ENCODE results near the gene KCNMB3. TPM values are rescaled to one million over a fixed set of nuclear protein-coding genes. Genes with fewer than 3 reads are reported as not detected.
A peak's percentile ranks its signal among the peaks of the same experiment; 100 is the strongest.

Gene KCNMB3
- total and polyA plus RNA-seq, 2 of the 13 experiments (the other 11 are each of a cell fraction or from before 2014, with no cell fraction given), result 4.3 to 7.1 TPM

DNA sequence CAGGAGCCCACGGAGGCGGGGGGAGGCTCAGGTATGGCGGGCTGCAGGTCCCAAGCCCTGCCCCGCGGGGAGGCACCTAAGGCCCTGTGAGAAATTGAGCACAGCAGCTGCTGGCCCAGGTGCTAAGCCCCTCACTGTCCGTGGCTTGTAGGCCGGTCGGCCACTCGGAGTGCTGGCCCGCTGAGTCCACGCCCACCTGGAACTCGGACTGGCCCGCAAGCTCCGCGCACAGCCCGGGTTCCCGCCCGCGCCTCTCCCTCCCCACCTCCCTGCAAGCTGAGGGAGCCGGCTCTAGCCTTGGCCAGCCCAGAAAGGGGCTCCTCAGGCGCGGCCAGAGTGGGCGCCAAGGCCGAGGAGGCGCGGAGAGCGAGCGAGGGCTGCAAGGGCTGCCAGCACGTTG, 12.2 kb upstream of the KCNMB3 start:
- no peak for FAIRE-seq
- H3K9ac ChIP-seq (ENCODE audit: insufficient read depth, low read depth, low read length), result no peak overlapping the region
- H3K4me1 ChIP-seq (ENCODE audit: insufficient read depth, low read length), result peaks cover 32% of the 10 kb centered on the region
- CTCF ChIA-PET (ENCODE audit: low intra/inter-chr PET ratio, low total read pairs), result no interaction called here
- DNase-seq (ENCODE audit: low spot score), result no peak
- no peaks in the 10 kb centered on the region; a peak in 1 of 5 replicates for H3K27me3 ChIP-seq (ENCODE audit: control insufficient read depth in 1 of 2, insufficient read depth in 2 of 2, low read length in 2 of 2)
- ATAC-seq, result no peak
- TF ChIP-seq, protein P1, sequence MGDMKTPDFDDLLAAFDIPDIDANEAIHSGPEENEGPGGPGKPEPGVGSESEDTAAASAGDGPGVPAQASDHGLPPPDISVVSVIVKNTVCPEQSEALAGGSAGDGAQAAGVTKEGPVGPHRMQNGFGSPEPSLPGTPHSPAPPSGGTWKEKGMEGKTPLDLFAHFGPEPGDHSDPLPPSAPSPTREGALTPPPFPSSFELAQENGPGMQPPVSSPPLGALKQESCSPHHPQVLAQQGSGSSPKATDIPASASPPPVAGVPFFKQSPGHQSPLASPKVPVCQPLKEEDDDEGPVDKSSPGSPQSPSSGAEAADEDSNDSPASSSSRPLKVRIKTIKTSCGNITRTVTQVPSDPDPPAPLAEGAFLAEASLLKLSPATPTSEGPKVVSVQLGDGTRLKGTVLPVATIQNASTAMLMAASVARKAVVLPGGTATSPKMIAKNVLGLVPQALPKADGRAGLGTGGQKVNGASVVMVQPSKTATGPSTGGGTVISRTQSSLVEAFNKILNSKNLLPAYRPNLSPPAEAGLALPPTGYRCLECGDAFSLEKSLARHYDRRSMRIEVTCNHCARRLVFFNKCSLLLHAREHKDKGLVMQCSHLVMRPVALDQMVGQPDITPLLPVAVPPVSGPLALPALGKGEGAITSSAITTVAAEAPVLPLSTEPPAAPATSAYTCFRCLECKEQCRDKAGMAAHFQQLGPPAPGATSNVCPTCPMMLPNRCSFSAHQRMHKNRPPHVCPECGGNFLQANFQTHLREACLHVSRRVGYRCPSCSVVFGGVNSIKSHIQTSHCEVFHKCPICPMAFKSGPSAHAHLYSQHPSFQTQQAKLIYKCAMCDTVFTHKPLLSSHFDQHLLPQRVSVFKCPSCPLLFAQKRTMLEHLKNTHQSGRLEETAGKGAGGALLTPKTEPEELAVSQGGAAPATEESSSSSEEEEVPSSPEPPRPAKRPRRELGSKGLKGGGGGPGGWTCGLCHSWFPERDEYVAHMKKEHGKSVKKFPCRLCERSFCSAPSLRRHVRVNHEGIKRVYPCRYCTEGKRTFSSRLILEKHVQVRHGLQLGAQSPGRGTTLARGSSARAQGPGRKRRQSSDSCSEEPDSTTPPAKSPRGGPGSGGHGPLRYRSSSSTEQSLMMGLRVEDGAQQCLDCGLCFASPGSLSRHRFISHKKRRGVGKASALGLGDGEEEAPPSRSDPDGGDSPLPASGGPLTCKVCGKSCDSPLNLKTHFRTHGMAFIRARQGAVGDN (CRISPR knock-in tag; IDR thresholded peaks at IDR 0.05), result peak; percentile 13; the same call in 1 of the 2 replicates
- TF ChIP-seq, protein P2, sequence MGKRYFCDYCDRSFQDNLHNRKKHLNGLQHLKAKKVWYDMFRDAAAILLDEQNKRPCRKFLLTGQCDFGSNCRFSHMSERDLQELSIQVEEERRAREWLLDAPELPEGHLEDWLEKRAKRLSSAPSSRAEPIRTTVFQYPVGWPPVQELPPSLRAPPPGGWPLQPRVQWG (CRISPR knock-in tag; IDR thresholded peaks at IDR 0.05; ENCODE audit: borderline replicate concordance, low read depth), result no peak
- TF ChIP-seq, protein P3, sequence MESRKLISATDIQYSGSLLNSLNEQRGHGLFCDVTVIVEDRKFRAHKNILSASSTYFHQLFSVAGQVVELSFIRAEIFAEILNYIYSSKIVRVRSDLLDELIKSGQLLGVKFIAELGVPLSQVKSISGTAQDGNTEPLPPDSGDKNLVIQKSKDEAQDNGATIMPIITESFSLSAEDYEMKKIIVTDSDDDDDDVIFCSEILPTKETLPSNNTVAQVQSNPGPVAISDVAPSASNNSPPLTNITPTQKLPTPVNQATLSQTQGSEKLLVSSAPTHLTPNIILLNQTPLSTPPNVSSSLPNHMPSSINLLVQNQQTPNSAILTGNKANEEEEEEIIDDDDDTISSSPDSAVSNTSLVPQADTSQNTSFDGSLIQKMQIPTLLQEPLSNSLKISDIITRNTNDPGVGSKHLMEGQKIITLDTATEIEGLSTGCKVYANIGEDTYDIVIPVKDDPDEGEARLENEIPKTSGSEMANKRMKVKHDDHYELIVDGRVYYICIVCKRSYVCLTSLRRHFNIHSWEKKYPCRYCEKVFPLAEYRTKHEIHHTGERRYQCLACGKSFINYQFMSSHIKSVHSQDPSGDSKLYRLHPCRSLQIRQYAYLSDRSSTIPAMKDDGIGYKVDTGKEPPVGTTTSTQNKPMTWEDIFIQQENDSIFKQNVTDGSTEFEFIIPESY (CRISPR knock-in tag; IDR thresholded peaks at IDR 0.05), result peak; percentile 23; the same call in 1 of the 2 replicates
- no peaks in the 10 kb centered on the region for H3K36me3 ChIP-seq (replicated peaks in 1 of 2; ENCODE audit: control insufficient read depth in 1 of 2, insufficient read depth in 2 of 2, low read length in 2 of 2)
- 92% methylated on average over 18 of the region's 29 CpGs for WGBS (ENCODE audit: low lambda C conversion rate)
- in situ Hi-C loops (cut with HindIII; ENCODE audit: extremely low pct_ligation_motif_present, low pct_unique_long_range_greater_than_20kb) (no loop called here), intact Hi-C loops (cut with micrococcal nuclease; ENCODE audit: unreplicated experiment) (no loop called here)
- no peaks in the 10 kb centered on the region for H4K20me1 ChIP-seq (ENCODE audit: insufficient read depth, low read length)
- no peaks in the 10 kb centered on the region for H3K79me2 ChIP-seq (ENCODE audit: insufficient read depth, low read length)
- no peak overlapping the region for H3K4me2 ChIP-seq (ENCODE audit: low read depth, low read length)
- no peak overlapping the region for H3K27ac ChIP-seq (ENCODE audit: extremely low read length, insufficient read depth, low read length)
- no peak overlapping the region for H3K4me3 ChIP-seq (replicated peaks in 1 of 3; ENCODE audit: insufficient read depth in 1 of 3, low read depth in 2 of 3, low read length in 3 of 3)
- POLR2A ChIA-PET, result interaction anchor here (1.5 kb wide), 1 partner anchor 12 kb away, joined by 4 read pairs; the partner anchor contains the start of gene KCNMB3
- no peak overlapping the region for H2AFZ ChIP-seq (ENCODE audit: low read length)
- H3K9me3 ChIP-seq (ENCODE audit: low read length), result no peaks in the 10 kb centered on the region
- no TSS peak for BruUV-seq (replicated peaks)

All from HepG2 (cell line).